ENCODE measurements around the gene GAPVD1.
"Not testable (repeated sequence)": the region's sequence is repeated elsewhere in the genome, so short reads cannot be mapped to it uniquely, and the experiment has no call there.

The GAPVD1 gene

GRCh38 chr9:125377584-125378250 lies 116.1 kb downstream of the GAPVD1 start:
- no peak for DNase-seq

- DNase-seq, result no peak
Measured at GRCh38 chr9:125378778-125379177, 117.2 kb downstream of the GAPVD1 start.

GRCh38 chr9:125379208-125379607 lies 117.6 kb downstream of the GAPVD1 start:
- DNase-seq, result no peak

- no peak for DNase-seq
Measured at GRCh38 chr9:125380406-125380805, 118.8 kb downstream of the GAPVD1 start.

- no peak for DNase-seq
Measured at GRCh38 chr9:125387861-125388524, 126.4 kb downstream of the GAPVD1 start.

GRCh38 chr9:125388978-125389377 lies 127.4 kb downstream of the GAPVD1 start:
- DNase-seq, result no peak

- DNase-seq, result no peak
Measured at GRCh38 chr9:125391704-125392103, 130.1 kb downstream of the GAPVD1 start.

GRCh38 chr9:125393426-125393825 lies 131.8 kb downstream of the GAPVD1 start:
- no peak for DNase-seq

GRCh38 chr9:125396799-125397198 lies 135.2 kb downstream of the GAPVD1 start:
- no peak for DNase-seq

GRCh38 chr9:125397736-125398135 lies 136.1 kb downstream of the GAPVD1 start:
- no peak for DNase-seq

- DNase-seq, result no peak
Measured at GRCh38 chr9:125398243-125398642, 136.6 kb downstream of the GAPVD1 start.

GRCh38 chr9:125399165-125399564 lies 137.5 kb downstream of the GAPVD1 start:
- no peak for DNase-seq

GRCh38 chr9:125399666-125400065 lies 138.0 kb downstream of the GAPVD1 start:
- DNase-seq, result no peak

GRCh38 chr9:125400232-125400631 lies 138.6 kb downstream of the GAPVD1 start:
- DNase-seq, result not testable (repeated sequence)

- no peak for DNase-seq
Measured at GRCh38 chr9:125400725-125401716, 139.4 kb downstream of the GAPVD1 start.

- DNase-seq, result no peak
Measured at GRCh38 chr9:125404733-125405132, 143.1 kb downstream of the GAPVD1 start.

GRCh38 chr9:125405938-125406809 lies 144.5 kb downstream of the GAPVD1 start:
- no peak for DNase-seq

- DNase-seq, result no peak
Measured at GRCh38 chr9:125406810-125407087, 145.1 kb downstream of the GAPVD1 start.

- no peak for DNase-seq
Measured at GRCh38 chr9:125407432-125407973, 145.9 kb downstream of the GAPVD1 start.

- peak; percentile 72 for DNase-seq
Measured at GRCh38 chr9:125407974-125408900, 146.6 kb downstream of the GAPVD1 start.

GRCh38 chr9:125409217-125409636 lies 147.6 kb downstream of the GAPVD1 start:
- DNase-seq, result peak; percentile 12
